ENCODE results near the gene C1orf35.

Gene C1orf35

DNA sequence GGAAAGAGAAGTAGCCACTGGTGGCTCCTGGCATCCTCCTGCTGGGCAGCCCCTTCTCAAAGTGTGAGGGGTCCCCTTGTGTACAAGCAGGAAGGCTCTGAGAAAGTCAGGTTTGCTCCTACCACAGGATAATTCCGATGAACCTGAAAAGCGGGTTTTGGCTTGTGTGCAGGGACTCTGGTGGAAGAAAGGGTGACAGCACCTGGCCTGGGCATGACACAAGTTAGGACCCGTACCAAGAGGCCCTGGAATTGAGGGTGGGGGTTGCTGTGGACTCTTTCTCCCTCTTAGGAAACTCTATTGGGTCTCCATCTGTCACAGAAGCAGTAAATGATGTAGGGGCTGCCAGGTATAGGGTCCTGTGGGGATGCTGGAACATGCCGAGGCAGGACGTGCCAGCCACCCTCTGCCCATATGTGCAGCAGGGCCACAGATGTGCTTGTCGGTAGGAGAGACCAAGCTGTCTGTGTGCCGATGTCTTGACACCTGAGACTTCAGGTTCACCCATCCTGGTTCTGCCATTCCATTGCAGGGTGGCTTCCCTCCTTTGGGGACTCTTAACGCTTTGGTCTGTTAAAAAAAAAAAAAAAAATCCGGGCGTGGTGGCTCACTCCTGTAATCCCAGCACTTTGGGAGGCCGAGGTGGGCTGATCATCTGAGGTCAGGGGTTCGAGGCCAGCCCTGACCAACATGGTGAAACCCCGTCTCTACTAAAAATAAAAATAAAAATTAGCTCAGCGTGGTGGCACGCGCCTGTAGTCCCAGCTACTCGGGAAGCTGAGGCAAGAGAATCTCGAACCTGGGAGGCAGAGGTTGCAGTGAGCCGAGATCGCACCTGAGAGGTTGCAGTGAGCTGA is 9.8 kb downstream of the C1orf35 start:
- DNase-seq, result no peak

DNA sequence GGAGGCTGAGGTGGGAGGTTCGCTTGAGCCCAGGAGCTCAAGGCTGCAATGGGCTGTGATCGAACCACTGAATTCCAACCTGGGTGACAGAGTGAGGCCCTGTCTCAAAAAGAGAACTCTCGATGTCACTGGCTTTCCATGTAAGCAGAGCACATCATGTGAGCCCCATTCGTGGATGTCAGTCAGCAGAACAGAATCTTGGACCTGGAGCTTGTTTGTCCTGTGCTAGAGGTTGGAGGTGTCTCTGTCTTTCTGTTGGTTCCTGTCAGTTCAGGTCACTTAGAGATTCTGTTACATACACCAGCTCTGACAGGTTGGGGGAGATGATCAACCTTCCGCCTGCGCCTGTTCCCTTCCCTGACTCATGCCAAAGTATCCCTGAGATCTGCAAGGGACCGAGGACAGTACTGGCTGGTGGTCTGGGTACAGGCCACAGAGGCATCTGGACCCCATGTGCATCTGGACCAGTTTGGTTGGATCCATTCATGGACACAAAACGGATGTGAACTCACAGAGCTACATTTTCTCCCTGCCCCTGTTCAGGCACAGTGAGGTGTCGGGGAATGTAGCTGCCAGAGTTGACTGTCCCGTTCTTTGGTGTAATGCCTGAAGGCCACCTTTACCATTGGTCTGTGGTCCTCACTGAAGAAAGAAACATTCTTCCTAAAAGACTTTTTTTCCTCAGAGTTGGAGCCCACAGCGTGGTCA is 10.6 kb downstream of the C1orf35 start:
- no peak for DNase-seq

DNA sequence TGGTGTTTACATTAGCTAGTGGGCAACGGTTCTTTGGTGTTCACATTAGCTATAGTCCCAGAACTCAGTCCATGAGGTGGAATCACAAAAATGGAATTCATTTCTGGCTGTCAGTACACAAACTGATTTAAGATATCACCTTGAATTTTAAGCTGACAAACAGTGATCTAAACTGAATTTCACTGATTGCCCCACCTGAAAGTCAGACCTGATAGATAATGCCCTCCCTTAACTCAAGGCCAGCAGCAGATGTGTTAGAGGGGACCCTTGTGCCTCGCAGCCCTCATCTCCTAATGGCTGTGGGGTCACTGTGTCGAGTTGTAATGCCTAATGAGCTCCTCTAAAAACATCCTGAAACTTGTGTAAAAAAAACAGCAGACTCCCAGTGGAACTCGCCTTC is 12.0 kb downstream of the C1orf35 start:
- DNase-seq, result no peak

DNA sequence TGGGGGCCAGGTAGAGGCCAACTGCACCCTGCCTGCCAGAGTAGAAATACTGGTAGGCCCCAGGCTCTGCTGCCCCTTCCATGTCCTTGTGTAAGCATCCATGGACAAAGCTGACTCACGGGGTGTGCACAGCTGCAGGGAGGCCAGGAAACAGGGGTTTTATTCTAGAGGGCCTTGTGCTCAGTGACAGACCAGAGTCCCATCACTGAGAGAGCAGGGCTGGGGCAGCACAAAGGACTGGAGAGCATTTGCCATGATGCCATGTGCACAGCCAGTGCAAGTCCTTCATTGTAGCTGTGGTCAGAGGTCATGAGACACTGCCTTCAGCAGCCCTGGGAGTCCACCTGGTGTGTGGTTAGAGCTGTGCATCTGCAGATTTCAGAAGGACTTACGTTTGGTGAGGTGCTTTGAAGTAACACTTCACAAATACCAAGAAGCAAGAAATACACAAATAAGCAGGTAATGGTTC is 12.5 kb downstream of the C1orf35 start:
- no peak for DNase-seq

DNA sequence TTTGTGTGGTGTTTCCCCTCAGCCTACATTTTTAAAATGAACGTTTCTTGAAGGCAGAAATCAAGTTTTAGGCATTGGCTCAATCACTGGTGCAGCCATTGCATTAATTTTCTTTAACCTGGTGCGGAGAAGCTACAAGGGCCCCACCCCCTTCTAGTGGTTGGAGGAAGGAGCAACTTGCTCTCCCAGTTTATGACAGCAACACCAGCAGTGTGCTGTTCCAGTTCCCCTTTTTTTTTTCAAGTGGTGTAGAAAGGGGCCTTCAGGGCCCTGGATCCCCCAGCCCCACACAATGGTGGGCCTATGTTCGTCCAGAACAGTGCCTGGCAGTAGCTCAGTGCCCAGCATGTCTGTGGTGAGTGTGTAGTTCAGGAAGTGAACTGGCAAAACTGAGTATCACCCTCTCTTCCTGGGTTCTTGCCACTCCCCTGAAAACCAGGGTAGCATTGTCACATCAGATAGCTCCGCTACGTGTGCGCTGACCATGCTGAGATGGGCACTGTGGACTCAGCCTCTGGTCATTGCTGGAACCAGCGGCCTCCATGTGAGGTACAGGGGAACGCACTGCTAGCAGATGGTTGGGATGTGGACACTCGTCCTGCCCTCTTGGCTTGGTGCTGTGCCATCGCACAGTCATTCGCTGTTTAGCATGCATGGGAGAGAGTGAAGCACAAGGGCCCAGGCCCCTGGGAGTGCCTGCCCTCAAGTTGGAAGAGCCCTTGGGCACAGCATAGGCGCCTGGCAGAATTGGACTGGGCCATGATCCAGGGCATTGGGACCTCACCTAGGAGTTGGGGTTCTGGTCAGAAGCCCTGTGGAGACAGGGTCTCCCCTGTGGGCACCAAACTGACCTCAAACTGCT is 13.4 kb downstream of the C1orf35 start:
- no peak for DNase-seq

DNA sequence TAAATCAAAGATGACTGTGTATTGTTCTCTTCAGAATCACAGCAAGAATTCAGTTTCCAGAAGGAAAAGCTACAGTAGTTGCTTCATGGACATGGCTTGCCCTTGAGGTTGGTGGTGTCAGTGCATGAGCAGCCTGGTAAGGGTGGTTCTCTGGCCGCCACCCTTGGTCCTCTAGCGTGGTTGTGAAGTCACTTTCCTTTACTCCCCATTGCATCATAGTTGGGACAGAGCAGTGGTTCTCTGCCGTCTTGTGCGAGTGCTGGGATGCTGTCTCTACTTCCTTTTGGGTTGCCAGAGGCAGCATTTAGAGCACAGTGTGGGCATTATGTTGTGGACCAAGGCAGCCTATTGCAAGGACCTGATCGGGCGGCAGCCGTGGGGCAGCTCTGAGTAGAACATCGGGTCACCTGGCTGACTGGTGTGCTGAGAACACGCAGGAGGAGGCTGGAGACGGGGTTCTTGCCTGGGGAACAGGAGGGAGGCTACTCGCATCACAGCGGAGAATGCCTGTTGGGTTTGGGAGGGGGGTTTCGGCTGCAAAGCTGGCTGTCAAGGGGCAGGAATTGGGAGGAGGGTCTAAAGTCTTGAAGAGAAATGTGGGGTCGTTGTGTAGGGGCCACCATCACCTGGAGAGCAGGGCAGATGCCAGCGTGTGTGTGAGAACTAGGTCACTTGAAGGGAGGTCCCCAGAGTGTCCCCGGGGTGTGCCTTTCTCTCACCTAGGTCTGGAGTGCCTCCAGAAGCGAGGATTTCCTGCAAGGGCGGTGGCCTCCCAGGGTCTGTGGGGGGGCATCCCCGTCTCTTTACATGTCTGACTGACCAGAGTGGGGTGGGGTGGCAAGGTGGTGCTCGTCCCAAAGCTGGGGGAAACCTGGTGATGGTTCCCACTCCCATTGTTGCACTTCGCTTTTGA is 14.3 kb downstream of the C1orf35 start:
- no peak for DNase-seq

DNA sequence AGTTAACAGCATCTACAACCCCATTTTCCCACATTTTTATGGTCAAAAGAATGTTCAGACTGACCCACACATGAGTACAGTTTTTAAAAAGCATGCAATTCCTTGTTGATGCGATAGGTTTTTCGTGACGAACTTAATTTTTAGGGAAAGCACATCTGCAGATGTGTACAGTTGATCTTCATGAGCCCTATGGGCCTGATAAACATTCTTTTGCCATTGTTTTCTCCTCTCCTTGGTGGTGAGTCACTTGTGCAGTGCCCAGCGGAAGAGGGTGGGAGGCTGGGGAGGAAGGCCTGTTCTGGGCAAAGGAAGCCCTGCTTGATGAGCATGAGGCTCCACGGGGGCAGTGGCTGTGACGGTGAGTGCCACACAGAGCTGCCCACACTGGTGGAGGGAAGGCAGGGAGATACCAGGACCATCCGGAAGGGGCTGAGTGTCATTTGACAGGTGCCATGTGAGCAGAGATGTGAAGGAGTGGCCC is 15.3 kb downstream of the C1orf35 start:
- no peak for DNase-seq

DNA sequence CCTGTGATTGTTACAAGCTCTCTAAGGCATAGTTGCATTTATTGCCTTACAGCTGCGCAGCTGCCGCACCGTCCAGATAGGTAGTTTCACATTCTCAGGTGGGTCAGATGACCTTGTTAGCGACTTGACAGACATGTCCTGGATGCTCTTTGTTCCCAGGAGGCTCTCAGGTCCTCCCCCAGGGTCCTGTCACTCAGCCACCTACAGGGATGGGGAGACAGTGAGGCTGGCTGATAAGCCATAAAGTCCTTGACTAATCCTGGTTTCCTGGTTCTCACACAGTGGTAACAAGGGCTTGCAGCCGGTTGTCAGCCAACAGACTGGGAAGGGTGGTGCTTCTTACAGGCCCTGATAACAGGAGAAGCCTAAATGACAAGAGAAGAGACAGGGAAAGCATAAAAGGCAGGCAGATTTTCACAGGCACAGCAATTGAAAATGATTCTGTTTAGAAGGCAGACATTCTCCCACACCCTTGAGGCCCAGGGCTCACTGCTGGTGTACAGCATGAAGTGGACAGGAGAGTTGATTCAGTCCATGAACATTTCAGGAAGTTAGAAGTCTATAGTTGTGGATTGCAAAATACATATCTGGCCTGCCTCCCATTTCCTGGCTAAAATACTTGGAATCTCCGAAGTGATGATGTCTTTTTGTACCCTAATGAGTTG is 17.7 kb downstream of the C1orf35 start:
- no peak for DNase-seq

DNA sequence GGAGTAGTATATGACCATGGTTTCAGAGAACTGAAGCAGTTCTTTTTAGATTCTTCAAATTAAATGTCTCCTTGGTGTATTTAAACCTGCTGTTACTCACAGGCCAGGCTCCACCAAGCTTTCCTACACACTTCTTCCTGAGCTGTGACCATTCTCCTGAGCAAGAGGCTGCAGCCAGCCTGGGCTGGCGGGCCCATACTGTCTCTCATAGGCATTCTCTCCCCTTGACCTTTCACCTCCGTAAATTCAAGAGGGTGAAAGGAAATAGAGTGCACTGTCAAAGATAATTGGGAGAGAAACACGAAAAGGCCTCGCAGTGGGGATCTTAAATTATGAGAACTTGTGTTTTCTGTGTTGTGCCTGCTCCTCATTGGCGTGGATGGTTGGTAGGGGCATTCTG is 18.3 kb downstream of the C1orf35 start:
- no peak for DNase-seq

DNA sequence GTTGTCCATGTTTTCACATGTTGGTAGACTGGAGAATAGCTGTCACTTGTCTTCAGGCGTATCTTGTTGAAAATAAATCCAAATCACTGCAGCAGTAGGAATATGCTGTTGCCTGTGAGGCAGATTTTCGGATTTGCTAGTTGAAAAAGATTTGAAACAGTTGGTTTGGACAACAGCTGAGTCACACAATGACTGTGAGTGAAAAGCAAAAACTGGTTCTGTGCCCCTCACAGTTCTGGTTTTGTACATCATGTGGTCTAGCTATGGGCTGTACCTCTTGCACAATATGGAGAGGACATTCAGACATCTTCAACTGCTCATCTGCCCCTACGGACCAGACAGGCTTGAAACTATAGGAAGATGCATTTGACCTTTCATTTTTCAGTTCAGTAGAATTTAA is 18.8 kb downstream of the C1orf35 start:
- DNase-seq, result no peak

DNA sequence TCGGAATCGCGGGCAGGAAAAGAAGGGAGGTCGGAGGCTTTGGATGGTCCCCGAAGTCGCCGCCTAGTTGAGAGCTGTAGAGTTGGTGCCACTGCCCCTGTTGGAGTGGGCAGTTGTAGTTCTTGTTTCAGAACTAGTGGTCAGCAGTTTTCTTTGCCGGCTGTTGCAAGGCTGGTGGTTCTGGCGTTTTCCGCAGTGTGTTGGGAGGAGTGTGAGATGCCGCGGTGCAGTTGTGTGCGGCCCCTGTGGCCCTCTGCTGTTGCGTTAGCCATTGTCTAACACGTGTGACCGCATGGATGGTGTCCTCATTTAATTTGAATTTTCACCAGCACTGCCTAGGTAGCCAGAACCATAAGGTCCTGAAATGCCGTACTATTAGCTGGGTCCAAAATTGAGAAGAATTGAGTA is 19.2 kb downstream of the C1orf35 start:
- no peak for DNase-seq

DNA sequence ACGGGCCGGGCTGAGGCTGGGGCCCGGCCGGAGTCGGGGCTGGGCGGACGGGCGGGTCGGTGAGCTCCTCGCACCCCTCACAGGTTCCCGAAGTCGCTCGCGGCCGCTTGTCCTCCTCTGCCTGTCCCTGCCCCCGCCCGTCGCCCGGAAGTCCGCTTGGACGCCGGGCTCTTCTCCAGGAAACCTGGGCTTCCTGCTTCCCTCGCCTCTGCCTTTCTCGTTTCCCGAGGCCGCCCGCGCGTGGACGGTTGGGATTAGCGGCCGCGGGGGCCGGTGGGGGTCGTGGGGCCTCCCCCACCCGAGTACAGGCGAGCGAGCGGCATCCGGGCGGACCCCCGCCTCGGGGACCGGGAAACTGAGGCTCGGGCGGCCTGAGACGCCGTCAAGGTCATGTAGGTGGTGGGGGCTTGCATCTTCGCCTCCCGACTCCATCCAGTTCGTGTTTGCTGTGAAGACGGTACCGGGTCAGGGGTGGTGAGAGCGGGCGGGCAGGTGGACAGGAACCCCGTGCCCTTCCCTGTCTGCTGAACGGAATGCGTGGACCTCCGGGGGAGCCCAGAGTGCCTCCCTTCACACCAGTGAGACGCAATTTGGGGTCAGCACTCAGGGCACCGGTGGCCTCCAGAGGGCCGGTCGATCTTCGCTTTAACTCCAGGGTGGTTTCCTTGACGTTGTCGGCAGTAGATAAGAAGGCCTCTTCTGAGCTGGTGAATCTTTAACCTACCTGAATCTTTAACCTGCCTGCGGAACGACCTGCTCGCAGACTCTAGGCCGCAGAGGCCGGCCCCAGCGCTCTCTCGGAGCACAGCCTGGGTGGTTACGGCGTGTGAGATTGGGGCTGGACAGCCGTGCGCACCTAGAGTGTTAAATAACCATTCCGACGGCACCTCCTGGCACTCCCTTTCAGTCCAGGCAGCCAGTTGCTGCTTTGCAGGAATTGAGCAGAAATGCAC is 19.9 kb downstream of the C1orf35 start:
- DNase-seq, result no peak

DNA sequence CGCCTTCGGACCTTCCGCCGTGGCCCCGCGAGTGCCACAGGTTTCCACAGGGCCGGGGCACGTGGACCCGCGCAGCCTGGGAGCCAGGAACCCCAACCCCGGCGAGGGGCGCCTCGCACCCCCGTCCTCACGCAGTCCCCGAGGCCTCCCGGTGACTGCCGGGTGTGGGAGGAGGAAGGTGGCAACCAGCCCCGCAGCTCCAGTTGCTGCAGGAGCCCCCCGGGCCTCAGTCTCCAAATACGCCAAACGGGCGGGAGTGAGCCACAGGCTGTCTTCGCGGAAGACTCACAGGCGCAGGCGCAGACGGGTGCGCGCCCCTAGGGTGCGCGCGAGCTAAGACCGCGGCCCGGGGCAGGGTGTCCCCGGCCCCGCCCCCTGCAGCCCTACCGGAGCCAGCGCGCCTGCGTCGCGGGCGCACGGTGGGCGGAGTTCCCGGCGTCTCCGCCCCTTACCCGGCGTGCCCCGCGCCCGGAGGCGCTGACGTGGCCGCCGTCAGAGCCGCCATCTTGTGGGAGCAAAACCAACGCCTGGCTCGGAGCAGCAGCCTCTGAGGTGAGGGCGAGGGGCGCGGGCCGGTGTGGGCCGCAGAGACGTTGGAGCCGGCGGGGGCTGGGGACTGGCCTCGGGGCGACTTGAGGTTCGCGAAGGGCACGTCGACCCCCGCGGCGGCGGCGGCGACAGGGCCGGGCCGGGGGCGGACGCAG is 20.8 kb downstream of the C1orf35 start, which contains the start of gene ARF1:
TSS of gene ARF1 (plus strand) at position 495 of the 704 bp plus-strand sequence. CDS start 14,407 bp downstream, outside the sequence.
- peak; percentile 90 for DNase-seq

DNA sequence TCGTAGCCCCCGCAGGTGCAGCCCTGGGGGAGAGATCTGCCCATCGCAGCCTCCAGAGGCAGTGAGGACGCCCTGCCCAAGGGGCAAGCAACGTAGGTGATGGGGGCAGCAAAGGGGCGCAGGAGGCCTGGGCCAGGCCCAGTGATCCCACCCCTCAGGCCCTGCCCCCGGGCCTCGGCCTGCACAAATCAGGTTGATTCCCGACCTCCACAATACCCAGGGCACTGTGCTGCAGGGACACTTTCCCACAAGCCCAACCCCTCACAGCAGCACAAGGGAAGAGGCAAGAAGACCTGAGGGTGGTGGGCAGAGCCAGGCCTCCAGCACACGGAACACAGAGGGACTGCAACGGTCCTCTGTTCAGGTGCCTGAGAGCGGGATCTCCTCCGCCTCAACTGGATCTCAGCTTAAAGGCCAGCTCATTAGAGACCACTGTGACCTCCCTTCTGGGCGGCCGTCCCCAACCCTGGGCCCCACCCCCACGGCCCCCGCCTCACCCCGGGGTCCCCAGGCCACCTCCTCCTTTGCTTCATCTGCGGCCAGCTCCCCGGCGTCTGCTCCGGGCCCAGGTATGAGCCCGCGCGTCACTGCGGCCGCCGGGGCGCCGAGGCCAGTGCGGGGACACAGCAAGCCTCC is 21.4 kb downstream of the C1orf35 start:
- no peak for DNase-seq

DNA sequence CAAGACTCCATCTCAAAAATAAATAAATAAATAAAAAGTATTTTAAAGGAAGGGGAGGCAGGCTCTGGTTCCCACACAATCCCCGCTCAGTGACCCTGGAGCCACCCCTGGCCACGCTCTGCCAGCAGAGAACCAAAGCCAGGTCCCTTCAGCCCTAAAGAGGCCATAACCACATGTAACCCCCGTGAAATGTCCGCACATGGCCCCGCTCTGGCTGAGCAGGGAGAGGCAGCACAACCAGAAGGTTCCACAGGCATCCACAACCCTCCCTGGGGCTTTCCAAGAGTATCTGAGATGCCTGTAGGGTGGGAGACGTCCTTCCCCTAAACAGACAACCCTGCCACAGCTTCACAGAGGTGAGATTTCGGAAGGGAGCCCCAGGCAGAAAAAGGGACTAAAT is 22.0 kb downstream of the C1orf35 start:
- DNase-seq, result no peak

DNA sequence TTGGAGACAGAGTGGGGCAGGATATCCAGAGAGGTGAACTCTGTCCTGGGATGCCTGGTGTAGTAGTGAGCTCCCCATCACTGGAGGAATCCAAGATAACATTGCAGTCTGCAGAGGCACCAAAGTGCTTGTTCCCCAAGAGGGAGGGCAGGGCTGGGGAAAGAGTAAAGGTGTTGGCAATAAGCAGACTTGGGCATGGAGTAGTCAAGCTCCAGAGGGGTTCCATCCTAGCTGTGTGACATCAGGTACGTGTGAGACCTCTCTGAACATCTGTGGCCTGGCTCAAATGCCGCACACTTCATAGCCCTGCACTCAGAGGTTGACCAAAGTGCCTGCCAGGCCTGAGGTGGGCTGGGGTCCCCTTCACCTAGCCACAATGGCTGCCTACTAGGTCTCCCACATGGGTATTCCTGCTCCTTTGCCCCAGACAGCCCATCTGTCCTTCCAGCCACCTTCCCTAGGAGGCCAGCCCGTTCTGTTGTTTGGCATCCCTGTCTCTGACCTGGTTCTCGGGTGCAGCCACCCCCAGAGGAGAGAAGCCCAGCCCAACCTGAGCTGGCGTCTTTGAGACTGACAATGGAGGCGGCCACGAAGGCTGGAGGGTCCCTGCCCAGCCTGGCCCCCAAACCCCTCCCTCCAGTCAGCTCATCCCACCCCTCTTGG is 23.4 kb downstream of the C1orf35 start:
- DNase-seq, result no peak

DNA sequence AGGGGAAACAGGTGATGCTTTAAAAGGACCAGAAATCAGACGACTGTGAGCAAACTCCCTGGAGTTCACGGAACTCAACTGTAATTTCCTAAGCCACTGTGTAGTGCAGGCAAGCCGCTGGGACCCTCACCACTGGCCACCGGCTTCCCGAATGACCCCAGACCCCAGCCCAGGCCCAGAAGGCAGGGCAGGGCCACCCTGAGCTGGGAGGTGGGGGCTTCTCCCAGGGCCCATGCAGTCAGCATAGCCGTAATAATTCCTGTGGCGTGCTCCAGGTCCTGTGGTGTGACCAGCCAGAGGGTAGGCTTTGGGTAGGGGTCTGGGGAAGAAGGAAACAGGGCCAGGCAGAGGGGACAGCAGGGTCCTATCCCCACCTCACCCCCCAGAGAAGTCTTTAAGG is 24.1 kb downstream of the C1orf35 start:
- no peak for DNase-seq

Data from activated effector memory CD4-positive, alpha-beta T cell treated with Interleukin-2 at 50 U/mL for 16 hours (primary cell).